Glomerular endothelial cell (primary cell): ENCODE data around the gene C22orf31. TPM values are rescaled to one million over a fixed set of nuclear protein-coding genes. Genes with fewer than 3 reads are reported as not detected.
"Not testable (repeated sequence)": the region's sequence is repeated elsewhere in the genome, so short reads cannot be mapped to it uniquely, and the experiment has no call there.

ENCODE experiments used
- DNase-seq: peaks from one replicate; pipeline ENCODE4 v3.0.0-alpha.2; 2011; ENCODE audit warnings: low read depth, low spot score; ENCODE audit errors: extremely low read depth
- total RNA-seq: library from RNA; depleted of rRNA; stranded (reverse); fragments of >200 nt; gene quantifications from 2 replicates; pipeline ENCODE4 v1.2.3, GENCODE V29; 2015

Gene C22orf31
- not detected in 2 replicates for total RNA-seq

GRCh38 chr22:29061773-29062172 is at the start of gene C22orf31:
Gene C22orf31 (minus strand): TSS chr22:29061831. CDS start chr22:29061792, 39 bp downstream.
- no peak for DNase-seq

- no peak for DNase-seq
Observed at GRCh38 chr22:29110946-29111345, 49.3 kb upstream of the C22orf31 start.

GRCh38 chr22:29109822-29110221 is 48.2 kb upstream of the C22orf31 start:
- no peak for DNase-seq

- DNase-seq = no peak
Observed at GRCh38 chr22:29108137-29108536, 46.5 kb upstream of the C22orf31 start.

GRCh38 chr22:29106839-29107238 is 45.2 kb upstream of the C22orf31 start:
- DNase-seq = no peak

- no peak for DNase-seq
Observed at GRCh38 chr22:29105468-29105867, 43.8 kb upstream of the C22orf31 start.

GRCh38 chr22:29103121-29103520 is 41.5 kb upstream of the C22orf31 start:
- no peak for DNase-seq

- no peak for DNase-seq
Observed at GRCh38 chr22:29102300-29102699, 40.7 kb upstream of the C22orf31 start.

GRCh38 chr22:29098296-29098695 is 36.7 kb upstream of the C22orf31 start:
- no peak for DNase-seq

GRCh38 chr22:29096736-29097669 is 35.4 kb upstream of the C22orf31 start:
- DNase-seq = no peak

- no peak for DNase-seq
Observed at GRCh38 chr22:29095459-29095858, 33.8 kb upstream of the C22orf31 start.

- no peak for DNase-seq
Observed at GRCh38 chr22:29093501-29094300, 32.1 kb upstream of the C22orf31 start.

GRCh38 chr22:29093030-29093429 is 31.4 kb upstream of the C22orf31 start:
- DNase-seq = no peak

GRCh38 chr22:29092243-29092642 is 30.6 kb upstream of the C22orf31 start:
- no peak for DNase-seq

- no peak for DNase-seq
Observed at GRCh38 chr22:29090039-29090438, 28.4 kb upstream of the C22orf31 start.

- no peak for DNase-seq
Observed at GRCh38 chr22:29089507-29089906, 27.9 kb upstream of the C22orf31 start.

- DNase-seq = no peak
Observed at GRCh38 chr22:29088809-29089208, 27.2 kb upstream of the C22orf31 start.

- DNase-seq = no peak
Observed at GRCh38 chr22:29087012-29087411, 25.4 kb upstream of the C22orf31 start.

GRCh38 chr22:29083933-29084591 is 22.4 kb upstream of the C22orf31 start:
- DNase-seq = no peak

- DNase-seq = not testable (repeated sequence)
Observed at GRCh38 chr22:29083576-29083932, 21.9 kb upstream of the C22orf31 start.
